OCI-LY3 (cell line): ENCODE measurements around the gene EPS15.

ENCODE experiments used
- EZH2phosphoT487 ChIP-seq: fragments of 200-600 bp; shearing (Covaris generic); IDR thresholded peaks from 2 replicates; pipeline ENCODE4 v1.6.1; 2018; ENCODE audit warnings: antibody characterized with exemption, mixed run types, low read depth
- TF ChIP-seq, protein P1 (sequence below): fragments of 200-600, 300-600 bp; sonication (generic); IDR thresholded peaks from 2 replicates; pipeline ENCODE4 v1.5.1; 2014; ENCODE audit warnings: antibody characterized with exemption, low read length, low read depth

DNA sequence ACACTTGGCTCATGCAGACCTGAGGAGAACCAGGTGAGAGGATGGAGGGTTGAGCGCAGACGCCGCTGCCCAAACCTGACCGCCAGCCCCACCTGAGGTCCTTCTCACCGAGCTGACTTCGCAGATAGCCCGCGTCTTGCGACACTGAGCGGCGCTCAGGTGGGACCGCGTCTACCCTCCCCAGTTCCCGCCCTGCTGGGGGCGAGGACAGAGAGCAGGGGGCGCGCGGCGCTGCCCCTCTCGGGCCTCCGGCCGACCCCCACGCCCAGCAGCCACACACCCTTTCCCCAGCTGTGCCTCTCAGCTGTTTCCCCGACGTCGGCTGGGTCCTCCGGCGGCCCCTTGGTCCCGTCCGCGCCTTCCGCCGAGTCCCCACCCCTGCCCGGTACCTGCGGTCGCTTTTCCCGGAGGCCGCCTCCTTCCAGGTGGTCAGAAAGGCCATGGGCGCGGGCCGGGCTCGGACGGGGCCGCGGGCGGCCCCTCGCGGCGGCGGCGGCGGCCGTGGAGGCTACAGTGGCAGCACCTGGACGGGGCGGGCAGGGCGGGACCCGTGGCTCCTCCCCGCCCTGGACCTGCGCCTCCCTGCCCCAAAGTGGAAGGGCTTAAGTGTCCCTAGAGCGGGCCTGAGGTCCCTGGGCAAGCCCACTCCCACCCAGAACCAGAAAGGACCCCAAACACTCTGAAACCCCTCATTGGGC, 174.3 kb downstream of the EPS15 start:
- TF ChIP-seq, protein P1, sequence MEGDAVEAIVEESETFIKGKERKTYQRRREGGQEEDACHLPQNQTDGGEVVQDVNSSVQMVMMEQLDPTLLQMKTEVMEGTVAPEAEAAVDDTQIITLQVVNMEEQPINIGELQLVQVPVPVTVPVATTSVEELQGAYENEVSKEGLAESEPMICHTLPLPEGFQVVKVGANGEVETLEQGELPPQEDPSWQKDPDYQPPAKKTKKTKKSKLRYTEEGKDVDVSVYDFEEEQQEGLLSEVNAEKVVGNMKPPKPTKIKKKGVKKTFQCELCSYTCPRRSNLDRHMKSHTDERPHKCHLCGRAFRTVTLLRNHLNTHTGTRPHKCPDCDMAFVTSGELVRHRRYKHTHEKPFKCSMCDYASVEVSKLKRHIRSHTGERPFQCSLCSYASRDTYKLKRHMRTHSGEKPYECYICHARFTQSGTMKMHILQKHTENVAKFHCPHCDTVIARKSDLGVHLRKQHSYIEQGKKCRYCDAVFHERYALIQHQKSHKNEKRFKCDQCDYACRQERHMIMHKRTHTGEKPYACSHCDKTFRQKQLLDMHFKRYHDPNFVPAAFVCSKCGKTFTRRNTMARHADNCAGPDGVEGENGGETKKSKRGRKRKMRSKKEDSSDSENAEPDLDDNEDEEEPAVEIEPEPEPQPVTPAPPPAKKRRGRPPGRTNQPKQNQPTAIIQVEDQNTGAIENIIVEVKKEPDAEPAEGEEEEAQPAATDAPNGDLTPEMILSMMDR: no peak
- TF ChIP-seq EZH2phosphoT487: no peak
